Fibroblast of lung (primary cell): ENCODE data around the gene PGM1. TPM values are rescaled to one million over a fixed set of nuclear protein-coding genes. Genes with fewer than 3 reads are reported as not detected.

Experiments used
- DNase-seq, 2 donors: peaks; one replicate each; pipeline versions ENCODE4 v3.0.0 to v3.0.0-alpha.2; 2010; ENCODE audit warnings: low read depth in 2 of 2
- H2AFZ ChIP-seq: 2 replicates; pipeline ENCODE4 v1.5.1; 2012; ENCODE audit warnings: low read length, control low read depth, inconsistent platforms
- H3K27ac ChIP-seq: 2 replicates; pipeline ENCODE4 v1.5.1; 2011; ENCODE audit warnings: low read length, control low read depth; ENCODE audit not compliant: insufficient read depth
- H3K27me3 ChIP-seq: 2 replicates; pipeline ENCODE4 v1.5.1; 2011; ENCODE audit warnings: mild to moderate bottlenecking, low read length; ENCODE audit not compliant: control insufficient read depth, insufficient read depth
- H3K36me3 ChIP-seq: 2 replicates; pipeline ENCODE4 v1.5.1; 2011; ENCODE audit warnings: low read length; ENCODE audit not compliant: control insufficient read depth, insufficient read depth
- H3K4me1 ChIP-seq: 2 replicates; pipeline ENCODE4 v1.5.1; 2011; ENCODE audit warnings: low read length; ENCODE audit not compliant: control insufficient read depth, insufficient read depth; ENCODE audit errors: extremely low read depth
- H3K4me2 ChIP-seq: 2 replicates; pipeline ENCODE4 v1.5.1; 2011; ENCODE audit warnings: low read length, control low read depth; ENCODE audit not compliant: insufficient read depth; ENCODE audit errors: extremely low read depth
- H3K4me3 ChIP-seq, 4 experiments: fragments of 200-600 bp in 1 of 4; sonication (generic) in 1 of 4; replicated peaks in 1 of 4; 2 replicates each; pipeline ENCODE4 v1.5.1; 2011 to 2016; ENCODE audit warnings: low read length in 4 of 4, low read depth in 3 of 4, mild to moderate bottlenecking in 3 of 4, control low read depth in 2 of 4, inconsistent platforms in 1 of 4, mixed read lengths in 1 of 4; ENCODE audit not compliant: insufficient read depth in 1 of 4; ENCODE audit errors: control extremely low read depth in 1 of 4
- H3K79me2 ChIP-seq: 2 replicates; pipeline ENCODE4 v1.5.1; 2012; ENCODE audit warnings: mild to moderate bottlenecking, low read length, inconsistent platforms; ENCODE audit not compliant: control insufficient read depth, insufficient read depth
- H3K9ac ChIP-seq: 2 replicates; pipeline ENCODE4 v1.5.1; 2011; ENCODE audit warnings: mild to moderate bottlenecking, low read length, control low read depth; ENCODE audit not compliant: insufficient read depth
- H3K9me3 ChIP-seq: 2 replicates; pipeline ENCODE4 v1.5.1; 2012; ENCODE audit warnings: low read depth, low read length; ENCODE audit not compliant: control insufficient read depth, insufficient read depth
- H4K20me1 ChIP-seq: 2 replicates; pipeline ENCODE4 v1.5.1; 2011; ENCODE audit warnings: low read length; ENCODE audit not compliant: control insufficient read depth, insufficient read depth; ENCODE audit errors: extremely low read depth
- CTCF ChIP-seq, 2 donors: IDR thresholded peaks in 1 of 2; conservative IDR thresholded peaks in 1 of 2; 1 replicate in 1 of 2; 2 replicates in 1 of 2; pipeline ENCODE4 v1.5.1; 2011 to 2012; ENCODE audit warnings: low read length in 2 of 2, control low read depth in 1 of 2, inconsistent platforms in 1 of 2, low read depth in 1 of 2, mild to moderate bottlenecking in 1 of 2
- EZH2 ChIP-seq: IDR thresholded peaks from 2 replicates; pipeline ENCODE4 v1.5.1; 2012; ENCODE audit warnings: low read length, control low read depth, mild to moderate bottlenecking; ENCODE audit errors: missing control alignments
- polyA plus RNA-seq, 2 donors: library from polyadenylated mRNA; depleted of rRNA in 1 of 2; stranded (reverse) in 1 of 2; unstranded in 1 of 2; fragments of >200 nt; gene quantifications; 2 replicates each; pipeline ENCODE4 v1.2.1, GENCODE V29; 2011 to 2012; ENCODE audit warnings: missing spikeins in 1 of 2
- total RNA-seq: library from RNA; depleted of rRNA; stranded (reverse); fragments of >200 nt; gene quantifications from 2 replicates; pipeline ENCODE4 v1.2.1, GENCODE V29; 2014

PGM1 gene
- total and polyA plus RNA-seq, 2 donors (not counting 1 experiment from before 2014, with no cell fraction given), result 43.7 to 51.4 TPM

GRCh38 chr1:63678200-63678599, 85.0 kb downstream of the PGM1 start:
- TF ChIP-seq CTCF (conservative IDR thresholded peaks at IDR 0.05 in 1 of 2, IDR thresholded peaks at IDR 0.05 in 1 of 2; ENCODE audit: low read depth in 1 of 2, low read length in 2 of 2) (no peak), EZH2 (no peak)

GRCh38 chr1:63679076-63679475, 85.9 kb downstream of the PGM1 start:
- H3K9me3 ChIP-seq, result no peaks in the 10 kb centered on the region
- H3K4me1 ChIP-seq, result peaks cover 5% of the 10 kb centered on the region
- no peak overlapping the region for H3K27ac ChIP-seq
- H3K4me3 ChIP-seq, result no peak overlapping the region
- H2AFZ ChIP-seq, result no peak overlapping the region
- no peaks in the 10 kb centered on the region for H3K36me3 ChIP-seq
- TF ChIP-seq CTCF (conservative IDR thresholded peaks at IDR 0.05 in 1 of 2, IDR thresholded peaks at IDR 0.05 in 1 of 2; ENCODE audit: low read depth in 1 of 2, low read length in 2 of 2), result no peak
- TF ChIP-seq EZH2, result no peak
- no peaks in the 10 kb centered on the region for H3K79me2 ChIP-seq
- DNase-seq, result peak in 1 of 2 donors; percentile 69
- H3K9ac ChIP-seq, result no peak overlapping the region
- H3K4me2 ChIP-seq, result no peak overlapping the region
- no peaks in the 10 kb centered on the region for H4K20me1 ChIP-seq
- no peaks in the 10 kb centered on the region for H3K27me3 ChIP-seq

More at GRCh38 chr1:63678200-63678599, 85.0 kb downstream of the PGM1 start:
- H3K79me2 ChIP-seq, result no peaks in the 10 kb centered on the region
- H3K4me1 ChIP-seq, result peaks cover 5% of the 10 kb centered on the region
- no peaks in the 10 kb centered on the region for H3K9me3 ChIP-seq
- H3K27ac ChIP-seq, result no peak overlapping the region
- no peaks in the 10 kb centered on the region for H3K27me3 ChIP-seq
- H2AFZ ChIP-seq, result no peak overlapping the region
- no peak overlapping the region for H3K9ac ChIP-seq
- no peak overlapping the region for H3K4me3 ChIP-seq
- H3K36me3 ChIP-seq, result no peaks in the 10 kb centered on the region
- H3K4me2 ChIP-seq, result no peak overlapping the region
- no peaks in the 10 kb centered on the region for H4K20me1 ChIP-seq
- DNase-seq, result no peak

GRCh38 chr1:63679589-63679988, 86.4 kb downstream of the PGM1 start:
- Histone ChIP-seq H3K9me3 (no peaks in the 10 kb centered on the region), H3K36me3 (no peaks in the 10 kb centered on the region), H3K4me3 (no peak overlapping the region), H3K27ac (no peak overlapping the region), H3K4me1 (peaks cover 5% of the 10 kb centered on the region), H3K79me2 (no peaks in the 10 kb centered on the region), H3K27me3 (no peaks in the 10 kb centered on the region), H3K4me2 (no peak overlapping the region), H3K9ac (no peak overlapping the region), H2AFZ (no peak overlapping the region), H4K20me1 (no peaks in the 10 kb centered on the region)
- TF ChIP-seq EZH2 (no peak), CTCF (conservative IDR thresholded peaks at IDR 0.05 in 1 of 2, IDR thresholded peaks at IDR 0.05 in 1 of 2; ENCODE audit: low read depth in 1 of 2, low read length in 2 of 2) (no peak)
- no peak for DNase-seq
